K562 (cell line): Measurements from ENCODE around the gene NEB. TPM values are rescaled to one million over a fixed set of nuclear protein-coding genes. Genes with fewer than 3 reads are reported as not detected.

Experiments
- REST ChIP-seq, 2 experiments: fragments of 450-650 bp; formaldehyde crosslinking in 1 of 2; IDR thresholded peaks; 2 replicates each; pipeline versions ENCODE4 v1.4.0 to v1.6.1; 2014 to 2020; ENCODE audit warnings: mild to moderate bottlenecking in 2 of 2, borderline replicate concordance in 1 of 2, low read depth in 1 of 2
- polyA plus RNA-seq, 8 experiments: library from polyadenylated mRNA; depleted of rRNA in 4 of 8; stranded (reverse) in 5 of 8; unstranded in 3 of 8; fragments of >200 nt; fragmentation: Nextera tagmentation in 2 of 8; fragmentation: Illumina TruSeq in 1 of 8; extraction: Ambion mirVana in 2 of 8; extraction: Trizol in 1 of 8; gene quantifications; 2 replicates each; pipeline versions ENCODE4 v1.2.1 to v1.2.3, GENCODE V29; 2011 to 2014; ENCODE audit warnings: inconsistent platforms in 1 of 8, missing spikeins in 1 of 8
- total RNA-seq, 7 experiments: library from RNA; depleted of rRNA in 6 of 7; stranded (reverse); fragments of >200 nt in 6 of 7; fragmentation: Illumina TruSeq in 2 of 7; extraction: Trizol in 2 of 7; gene quantifications; 2 replicates each; pipeline versions ENCODE4 v1.2.1 to v1.2.3, GENCODE V29; 2011 to 2021; ENCODE audit warnings: low replicate concordance in 1 of 7

The NEB gene
- total and polyA plus RNA-seq, 9 of the 15 experiments (the other 6 are each of a cell fraction or from before 2014, with no cell fraction given) = 1.7 to 3.8 (median 2.9) TPM

GRCh38 chr2:151638191-151638933 lies 95.9 kb downstream of the NEB start (continued):
- TF ChIP-seq REST (IDR thresholded peaks at IDR 0.05; ENCODE audit: borderline replicate concordance) (no peak), REST (CRISPR knock-in tag; IDR thresholded peaks at IDR 0.05; ENCODE audit: low read depth) (no peak)
